Endometrial microvascular endothelial cells (primary cell): ENCODE results near the gene LTBP4. TPM values are rescaled to one million over a fixed set of nuclear protein-coding genes. Genes with fewer than 3 reads are reported as not detected.
"Not testable (repeated sequence)": the region's sequence is repeated elsewhere in the genome, so short reads cannot be mapped to it uniquely, and the experiment has no call there.

Source experiments
- in situ Hi-C: cut with HindIII; loops from 2 replicates; pipeline ENCODE4 v1.10.0; 2017; ENCODE audit warnings: low sequenced_read_pairs, low pct_unique_long_range_greater_than_20kb; ENCODE audit errors: inconsistent ontology term
- total RNA-seq: library from RNA; depleted of rRNA; stranded (reverse); fragments of >200 nt; gene quantifications from one replicate; pipeline ENCODE4 v1.2.3, GENCODE V29; 2015; ENCODE audit errors: inconsistent ontology term

The LTBP4 gene
- total RNA-seq, 1 donor from 2014 or later = 11.6 TPM

- in situ Hi-C loops = no loop called here
These were observed 41.7 kb downstream of the LTBP4 start for GRCh38 chr19:40642757-40643305.

GRCh38 chr19:40646743-40647254, 45.6 kb downstream of the LTBP4 start:
- in situ Hi-C loops = no loop called here

- in situ Hi-C loops = not testable (repeated sequence)
These were observed 48.9 kb downstream of the LTBP4 start for GRCh38 chr19:40649903-40650675.

GRCh38 chr19:40650749-40651305, 49.7 kb downstream of the LTBP4 start:
- in situ Hi-C loops = no loop called here

GRCh38 chr19:40652303-40652702, 51.1 kb downstream of the LTBP4 start:
- in situ Hi-C loops = not testable (repeated sequence)

GRCh38 chr19:40655684-40656083, 54.5 kb downstream of the LTBP4 start:
- in situ Hi-C loops = not testable (repeated sequence)

GRCh38 chr19:40658031-40658430, 56.9 kb downstream of the LTBP4 start:
- in situ Hi-C loops = no loop called here

- in situ Hi-C loops = no loop called here
These were observed 57.9 kb downstream of the LTBP4 start for GRCh38 chr19:40659116-40659515.

GRCh38 chr19:40659566-40659965, 58.4 kb downstream of the LTBP4 start:
- in situ Hi-C loops = no loop called here

- in situ Hi-C loops = no loop called here
These were observed 60.4 kb downstream of the LTBP4 start for GRCh38 chr19:40661616-40662015.

GRCh38 chr19:40662925-40663694, 61.9 kb downstream of the LTBP4 start:
- in situ Hi-C loops = no loop called here

- in situ Hi-C loops = no loop called here
These were observed 62.8 kb downstream of the LTBP4 start for GRCh38 chr19:40663695-40664692.

GRCh38 chr19:40666803-40667438, 65.8 kb downstream of the LTBP4 start:
- in situ Hi-C loops = no loop called here

- in situ Hi-C loops = no loop called here
These were observed 66.4 kb downstream of the LTBP4 start for GRCh38 chr19:40667602-40668001.

GRCh38 chr19:40668991-40669614, 67.9 kb downstream of the LTBP4 start:
- in situ Hi-C loops = no loop called here

- in situ Hi-C loops = no loop called here
These were observed 70.2 kb downstream of the LTBP4 start for GRCh38 chr19:40671404-40671803.

- in situ Hi-C loops = no loop called here
These were observed 70.9 kb downstream of the LTBP4 start for GRCh38 chr19:40672038-40672437.
